ENCODE results near the gene PCDHGA3. TPM values are rescaled to one million over a fixed set of nuclear protein-coding genes. Genes with fewer than 3 reads are reported as not detected.

PCDHGA3 gene
- total and polyA plus RNA-seq, 2 donors from 2014 or later = 0.22 to 4.0 TPM

GRCh38 chr5:141354900-141355469 lies 11.4 kb downstream of the PCDHGA3 start, which contains the start of gene PCDHGA4:
Gene PCDHGA4, plus strand, starts transcription at chr5:141355021. Its CDS starts 87 bp downstream, at chr5:141355108.
- H3K4me1 ChIP-seq (ENCODE audit: control insufficient read depth in 2 of 3, insufficient read depth in 2 of 3, low read depth in 1 of 3, low read length in 3 of 3) = no peaks in the 10 kb centered on the region
- peak; percentile 8 for TF ChIP-seq CTCF (IDR thresholded peaks at IDR 0.05; ENCODE audit: borderline replicate concordance, extremely low read depth, insufficient read depth)
- no peak for DNase-seq
- peak within 1 kb of the TSS in 2 of 3 donors; percentile 6 to 13 for H3K4me3 ChIP-seq (ENCODE audit: low read length in 3 of 3)
- intact Hi-C loops (cut with DNase I) = no loop called here
- no peak for FAIRE-seq
- H3K27ac ChIP-seq (ENCODE audit: low read depth in 2 of 2, low read length in 2 of 2) = no peak within 1 kb of the TSS
- H3K36me3 ChIP-seq (ENCODE audit: control insufficient read depth in 2 of 3, insufficient read depth in 3 of 3, low read length in 3 of 3) = no peaks in the 10 kb centered on the region
- H3K27me3 ChIP-seq (ENCODE audit: control insufficient read depth, insufficient read depth, low read length) = no peaks in the 10 kb centered on the region
- H3K9ac ChIP-seq (ENCODE audit: low read length in 3 of 3) = no peak within 1 kb of the TSS
- peaks cover 2 to 71% (median 21%) of the 10 kb centered on the region in 3 donors for H3K9me3 ChIP-seq (ENCODE audit: control insufficient read depth in 2 of 3, insufficient read depth in 1 of 3, low read length in 3 of 3)

- no peaks in the 10 kb centered on the region for H3K36me3 ChIP-seq (ENCODE audit: control insufficient read depth in 2 of 3, insufficient read depth in 3 of 3, low read length in 3 of 3)
- H3K27me3 ChIP-seq (ENCODE audit: control insufficient read depth, insufficient read depth, low read length) = no peaks in the 10 kb centered on the region
- no peak overlapping the region for H3K27ac ChIP-seq (ENCODE audit: low read depth in 2 of 2, low read length in 2 of 2)
- peaks cover 2 to 71% (median 19%) of the 10 kb centered on the region in 3 donors for H3K9me3 ChIP-seq (ENCODE audit: control insufficient read depth in 2 of 3, insufficient read depth in 1 of 3, low read length in 3 of 3)
- no peak for TF ChIP-seq CTCF (IDR thresholded peaks at IDR 0.05; ENCODE audit: borderline replicate concordance, extremely low read depth, insufficient read depth)
- intact Hi-C loops (cut with DNase I) = no loop called here
- FAIRE-seq = no peak
- H3K9ac ChIP-seq (ENCODE audit: low read length in 3 of 3) = no peak overlapping the region
- DNase-seq = no peak
- peak overlapping the region in 1 of 3 donors; percentile 13 for H3K4me3 ChIP-seq (ENCODE audit: low read length in 3 of 3)
- no peaks in the 10 kb centered on the region for H3K4me1 ChIP-seq (ENCODE audit: control insufficient read depth in 2 of 3, insufficient read depth in 2 of 3, low read depth in 1 of 3, low read length in 3 of 3)
These were observed 12.0 kb downstream of the PCDHGA3 start for GRCh38 chr5:141355641-141356040.

- intact Hi-C loops (cut with DNase I) = no loop called here
- no peak overlapping the region for H3K4me3 ChIP-seq (ENCODE audit: low read length in 3 of 3)
- no peak for TF ChIP-seq CTCF (IDR thresholded peaks at IDR 0.05; ENCODE audit: borderline replicate concordance, extremely low read depth, insufficient read depth)
- FAIRE-seq (no peak), DNase-seq (no peak)
- H3K27me3 ChIP-seq (ENCODE audit: control insufficient read depth, insufficient read depth, low read length) = no peaks in the 10 kb centered on the region
- no peak overlapping the region for H3K9ac ChIP-seq (ENCODE audit: low read length in 3 of 3)
- no peak overlapping the region for H3K27ac ChIP-seq (ENCODE audit: low read depth in 2 of 2, low read length in 2 of 2)
- no peaks in the 10 kb centered on the region for H3K4me1 ChIP-seq (ENCODE audit: control insufficient read depth in 2 of 3, insufficient read depth in 2 of 3, low read depth in 1 of 3, low read length in 3 of 3)
- peaks cover 2 to 71% (median 19%) of the 10 kb centered on the region in 3 donors for H3K9me3 ChIP-seq (ENCODE audit: control insufficient read depth in 2 of 3, insufficient read depth in 1 of 3, low read length in 3 of 3)
- H3K36me3 ChIP-seq (ENCODE audit: control insufficient read depth in 2 of 3, insufficient read depth in 3 of 3, low read length in 3 of 3) = no peaks in the 10 kb centered on the region
These were observed 12.5 kb downstream of the PCDHGA3 start for GRCh38 chr5:141356133-141356532.
